DOHH2 (cell line): ENCODE data around the gene GDPD4.

ENCODE experiments used
- EZH2phosphoT487 ChIP-seq: fragments of 200-600 bp; sonication (generic); IDR thresholded peaks from 2 replicates; pipeline ENCODE4 v1.6.1; 2017; ENCODE audit warnings: borderline replicate concordance, mild to moderate bottlenecking, antibody characterized with exemption, low read length, moderate library complexity, mixed read lengths
- TF ChIP-seq, protein P1 (sequence below): fragments of 200-600 bp; sonication (generic); IDR thresholded peaks from one replicate; pipeline ENCODE4 v1.5.1; 2014; ENCODE audit warnings: antibody characterized with exemption, mild to moderate bottlenecking, low read depth, low read length; ENCODE audit not compliant: poor library complexity, severe bottlenecking

DNA sequence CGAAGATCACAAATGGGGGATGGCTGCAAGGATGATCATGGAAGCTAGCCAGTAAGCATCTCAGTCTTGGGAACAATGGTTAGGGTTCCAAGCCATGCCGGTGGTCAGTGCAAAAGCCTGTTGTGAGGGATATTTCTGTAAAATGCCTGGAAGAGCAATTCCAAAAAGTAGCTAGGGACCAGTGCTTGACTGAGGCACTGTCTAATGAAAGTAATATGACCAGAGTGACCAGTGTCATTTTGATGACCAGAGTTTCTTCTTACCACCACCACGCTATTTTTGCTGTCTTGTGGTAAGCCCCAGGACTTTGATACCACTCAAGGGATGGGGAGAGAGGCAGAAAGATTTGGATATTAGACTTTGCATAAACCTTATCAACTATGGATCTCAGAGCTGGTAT, 18.4 kb downstream of the GDPD4 start:
- TF ChIP-seq, protein P1, sequence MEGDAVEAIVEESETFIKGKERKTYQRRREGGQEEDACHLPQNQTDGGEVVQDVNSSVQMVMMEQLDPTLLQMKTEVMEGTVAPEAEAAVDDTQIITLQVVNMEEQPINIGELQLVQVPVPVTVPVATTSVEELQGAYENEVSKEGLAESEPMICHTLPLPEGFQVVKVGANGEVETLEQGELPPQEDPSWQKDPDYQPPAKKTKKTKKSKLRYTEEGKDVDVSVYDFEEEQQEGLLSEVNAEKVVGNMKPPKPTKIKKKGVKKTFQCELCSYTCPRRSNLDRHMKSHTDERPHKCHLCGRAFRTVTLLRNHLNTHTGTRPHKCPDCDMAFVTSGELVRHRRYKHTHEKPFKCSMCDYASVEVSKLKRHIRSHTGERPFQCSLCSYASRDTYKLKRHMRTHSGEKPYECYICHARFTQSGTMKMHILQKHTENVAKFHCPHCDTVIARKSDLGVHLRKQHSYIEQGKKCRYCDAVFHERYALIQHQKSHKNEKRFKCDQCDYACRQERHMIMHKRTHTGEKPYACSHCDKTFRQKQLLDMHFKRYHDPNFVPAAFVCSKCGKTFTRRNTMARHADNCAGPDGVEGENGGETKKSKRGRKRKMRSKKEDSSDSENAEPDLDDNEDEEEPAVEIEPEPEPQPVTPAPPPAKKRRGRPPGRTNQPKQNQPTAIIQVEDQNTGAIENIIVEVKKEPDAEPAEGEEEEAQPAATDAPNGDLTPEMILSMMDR, result no peak
- no peak for TF ChIP-seq EZH2phosphoT487
